H9 (cell line): ENCODE results near the gene GIPC1. TPM values are rescaled to one million over a fixed set of nuclear protein-coding genes. Genes with fewer than 3 reads are reported as not detected.

Experiments
- DNase-seq: peaks from one replicate; pipeline ENCODE4 v3.0.0-alpha.2; 2017
- H2AFZ ChIP-seq: one replicate; pipeline ENCODE4 v1.6.1; 2013; ENCODE audit warnings: mild to moderate bottlenecking, low read length, control low read depth, moderate library complexity
- H2AK5ac ChIP-seq: 2 replicates; pipeline ENCODE4 v1.6.1; 2013; ENCODE audit warnings: low read length, control low read depth, mixed read lengths; ENCODE audit not compliant: insufficient read length
- H2BK120ac ChIP-seq: one replicate; pipeline ENCODE4 v1.6.1; 2013; ENCODE audit warnings: low read depth, mild to moderate bottlenecking, low read length, control low read depth, inconsistent platforms; ENCODE audit not compliant: poor library complexity, severe bottlenecking
- H2BK12ac ChIP-seq: 2 replicates; pipeline ENCODE4 v1.6.1; 2013; ENCODE audit warnings: low read length, control low read depth, mixed read lengths, low read depth; ENCODE audit not compliant: insufficient read length
- H2BK15ac ChIP-seq: 2 replicates; pipeline ENCODE4 v1.6.1; 2013; ENCODE audit warnings: low read depth, low read length, control low read depth
- H2BK20ac ChIP-seq: one replicate; pipeline ENCODE4 v1.6.1; 2013; ENCODE audit warnings: low read depth, mild to moderate bottlenecking, low read length, control low read depth, inconsistent platforms; ENCODE audit not compliant: poor library complexity, severe bottlenecking
- H2BK5ac ChIP-seq: 2 replicates; pipeline ENCODE4 v1.6.1; 2013; ENCODE audit warnings: low read length, control low read depth, mixed read lengths; ENCODE audit not compliant: insufficient read length
- H3K14ac ChIP-seq: 2 replicates; pipeline ENCODE4 v1.6.1; 2013; ENCODE audit warnings: low read length, control low read depth; ENCODE audit not compliant: insufficient read depth
- H3K18ac ChIP-seq: 2 replicates; pipeline ENCODE4 v1.6.1; 2013; ENCODE audit warnings: low read depth, mild to moderate bottlenecking, mixed read lengths, low read length, control low read depth; ENCODE audit not compliant: insufficient read length
- H3K23ac ChIP-seq: 2 replicates; pipeline ENCODE4 v1.6.1; 2013; ENCODE audit warnings: low read length, control low read depth, mixed read lengths, low read depth; ENCODE audit not compliant: insufficient read length
- H3K23me2 ChIP-seq: 2 replicates; pipeline ENCODE4 v1.6.1; 2013; ENCODE audit warnings: low read depth, mild to moderate bottlenecking, mixed read lengths, low read length, control low read depth; ENCODE audit not compliant: insufficient read length, poor library complexity, severe bottlenecking
- H3K27ac ChIP-seq: 2 replicates; pipeline ENCODE4 v1.5.1; 2013; ENCODE audit warnings: low read length, control low read depth, mixed read lengths, low read depth; ENCODE audit not compliant: insufficient read length
- H3K27me3 ChIP-seq: 2 replicates; pipeline ENCODE4 v1.6.1; 2013; ENCODE audit warnings: low read length, control low read depth, inconsistent platforms; ENCODE audit not compliant: insufficient read depth
- H3K4ac ChIP-seq: 2 replicates; pipeline ENCODE4 v1.6.1; 2013; ENCODE audit warnings: low read depth, mild to moderate bottlenecking, control low read depth, inconsistent platforms, low read length, moderate library complexity
- H3K4me1 ChIP-seq: 2 replicates; pipeline ENCODE4 v1.6.1; 2013; ENCODE audit warnings: low read length, control low read depth, inconsistent platforms; ENCODE audit not compliant: insufficient read depth
- H3K4me2 ChIP-seq: 2 replicates; pipeline ENCODE4 v1.6.1; 2013; ENCODE audit warnings: low read length, control low read depth, mixed read lengths; ENCODE audit not compliant: insufficient read length, insufficient read depth
- H3K56ac ChIP-seq: 2 replicates; pipeline ENCODE4 v1.6.1; 2013; ENCODE audit warnings: low read depth, mild to moderate bottlenecking, mixed read lengths, low read length, control low read depth; ENCODE audit not compliant: insufficient read length
- H3K79me1 ChIP-seq: 2 replicates; pipeline ENCODE4 v1.6.1; 2013; ENCODE audit warnings: low read depth, mild to moderate bottlenecking, moderate library complexity, low read length, control low read depth, inconsistent platforms; ENCODE audit not compliant: insufficient read depth, poor library complexity, severe bottlenecking
- H3K79me2 ChIP-seq: 2 replicates; pipeline ENCODE4 v1.6.1; 2013; ENCODE audit warnings: low read length, control low read depth, inconsistent platforms; ENCODE audit not compliant: insufficient read depth
- H3K9ac ChIP-seq: 2 replicates; pipeline ENCODE4 v1.6.1; 2013; ENCODE audit warnings: low read length, control low read depth, mixed read lengths; ENCODE audit not compliant: insufficient read length; ENCODE audit errors: extremely low read depth
- H3K9me3 ChIP-seq: one replicate; pipeline ENCODE4 v1.6.1; 2013; ENCODE audit warnings: low read depth, low read length, inconsistent platforms; ENCODE audit not compliant: control insufficient read depth
- H3T11ph ChIP-seq: one replicate; pipeline ENCODE4 v1.6.1; 2013; ENCODE audit warnings: mild to moderate bottlenecking, low read length, control low read depth, inconsistent platforms
- H4K20me1 ChIP-seq: one replicate; pipeline ENCODE4 v1.6.1; 2013; ENCODE audit not compliant: control insufficient read depth, insufficient read length, insufficient read depth
- H4K5ac ChIP-seq: 2 replicates; pipeline ENCODE4 v1.6.1; 2013; ENCODE audit warnings: low read depth, mild to moderate bottlenecking, mixed read lengths, low read length, control low read depth; ENCODE audit not compliant: insufficient read length
- H4K8ac ChIP-seq: replicated peaks from 2 replicates; pipeline ENCODE4 v1.6.1; 2013; ENCODE audit warnings: low read length, control low read depth, mixed read lengths, low read depth; ENCODE audit not compliant: insufficient read length
- H4K91ac ChIP-seq: 2 replicates; pipeline ENCODE4 v1.6.1; 2013; ENCODE audit warnings: low read depth, mild to moderate bottlenecking, moderate library complexity, mixed read lengths, low read length, control low read depth; ENCODE audit not compliant: insufficient read length
- H3K27ac Mint-ChIP-seq, 3 experiments: 2 replicates in 2 of 3; 3 replicates in 1 of 3; pipeline ENCODE4 v1.8.0; 2020 to 2021; ENCODE audit warnings: mixed read lengths in 3 of 3, mild to moderate bottlenecking in 1 of 3, moderate library complexity in 1 of 3
- H3K27me3 Mint-ChIP-seq: 2 replicates; pipeline ENCODE4 v1.8.0; 2021; ENCODE audit warnings: low read depth, mild to moderate bottlenecking, moderate library complexity, mixed read lengths
- H3K36me3 Mint-ChIP-seq, 3 experiments: 2 replicates in 2 of 3; 3 replicates in 1 of 3; pipeline ENCODE4 v1.8.0; 2020 to 2021; ENCODE audit warnings: low read depth in 3 of 3, mixed read lengths in 3 of 3; ENCODE audit not compliant: insufficient read depth in 1 of 3
- H3K4me1 Mint-ChIP-seq, 2 experiments: 2 replicates each; pipeline ENCODE4 v1.8.0; 2020; ENCODE audit warnings: mixed read lengths in 2 of 2
- H3K4me3 Mint-ChIP-seq, 2 experiments: 2 replicates in 1 of 2; 3 replicates in 1 of 2; pipeline ENCODE4 v1.8.0; 2020 to 2021; ENCODE audit warnings: mild to moderate bottlenecking in 2 of 2, mixed read lengths in 2 of 2, moderate library complexity in 1 of 2
- H3K9me3 Mint-ChIP-seq, 2 experiments: 2 replicates in 1 of 2; 3 replicates in 1 of 2; pipeline ENCODE4 v1.8.0; 2020; ENCODE audit warnings: mild to moderate bottlenecking in 2 of 2, mixed read lengths in 2 of 2, moderate library complexity in 1 of 2
- CTCF ChIP-seq: fragments of 200-600 bp; sonication (generic); conservative IDR thresholded peaks from 3 replicates; pipeline ENCODE4 v1.8.0; 2021; ENCODE audit warnings: antibody characterized with exemption, mild to moderate bottlenecking
- WGBS: extraction: QIAGEN DNeasy Blood & Tissue Kit; methylation state at CpG from one replicate; pipeline ENCODE4 v1.1.7; 2013; ENCODE audit warnings: missing lambda C conversion rate, low lambda C conversion rate, mixed read lengths; ENCODE audit not compliant: insufficient read length; ENCODE audit errors: extremely low coverage; 5-methylcytosine and 5-hydroxymethylcytosine counted together
- total RNA-seq: library from RNA; stranded (reverse); gene quantifications from 2 replicates; pipeline ENCODE4 v1.2.1, GENCODE V29; 2021

GIPC1 gene
- total RNA-seq, 1 experiment from 2014 or later: 70.6 TPM

- H2BK120ac ChIP-seq: no peak overlapping the region
- no peak overlapping the region for H4K5ac ChIP-seq
- no peak overlapping the region for H2BK12ac ChIP-seq
- DNase-seq: no peak
- Mint-ChIP-seq H3K27ac (peak overlapping the region; percentile 74 to 96 (median 77); a peak in 4 of 7 replicates), H3K4me3 (peak overlapping the region; percentile 94 to 97), H3K4me1 (peaks cover 14 to 19% of the 10 kb centered on the region in 2 experiments), H3K36me3 (peaks cover 0 to 10% (median 8%) of the 10 kb centered on the region in 3 experiments; a peak in 4 of 7 replicates), H3K27me3 (no peaks in the 10 kb centered on the region), H3K9me3 (no peaks in the 10 kb centered on the region)
- H4K91ac ChIP-seq: no peak overlapping the region
- no peak overlapping the region for H2AFZ ChIP-seq
- H3K27me3 ChIP-seq: no peaks in the 10 kb centered on the region
- H2BK15ac ChIP-seq: no peak overlapping the region
- no peak overlapping the region for H3K56ac ChIP-seq
- no peak overlapping the region for H3K23ac ChIP-seq
- WGBS: no CpG with 5 or more reads among the region's 39 CpGs
- H3K18ac ChIP-seq: no peak overlapping the region
- H4K20me1 ChIP-seq: no peaks in the 10 kb centered on the region
- H3K27ac ChIP-seq: no peak overlapping the region
- no peaks in the 10 kb centered on the region for H3K9me3 ChIP-seq
- TF ChIP-seq CTCF: no peak
- no peak overlapping the region for H3K9ac ChIP-seq
- no peaks in the 10 kb centered on the region for H3K4me1 ChIP-seq
- no peak overlapping the region for H2AK5ac ChIP-seq
- peaks cover 6% of the 10 kb centered on the region; the same call in 1 of the 2 replicates for H3K79me2 ChIP-seq
- no peak overlapping the region for H2BK5ac ChIP-seq
- no peak overlapping the region for H2BK20ac ChIP-seq
- peaks cover 5% of the 10 kb centered on the region for H3K79me1 ChIP-seq
- H3K4me2 ChIP-seq: peak overlapping the region; percentile 36
- no peak overlapping the region for H3K4ac ChIP-seq
- H4K8ac ChIP-seq: no peak overlapping the region
- no peak overlapping the region for H3K14ac ChIP-seq
- peaks cover 3% of the 10 kb centered on the region for H3K23me2 ChIP-seq
- H3T11ph ChIP-seq: no peak overlapping the region
These were observed 32.7 kb upstream of the GIPC1 start for GRCh38 chr19:14528419-14529253.
